ENCODE data around the gene CPA4.

DNA sequence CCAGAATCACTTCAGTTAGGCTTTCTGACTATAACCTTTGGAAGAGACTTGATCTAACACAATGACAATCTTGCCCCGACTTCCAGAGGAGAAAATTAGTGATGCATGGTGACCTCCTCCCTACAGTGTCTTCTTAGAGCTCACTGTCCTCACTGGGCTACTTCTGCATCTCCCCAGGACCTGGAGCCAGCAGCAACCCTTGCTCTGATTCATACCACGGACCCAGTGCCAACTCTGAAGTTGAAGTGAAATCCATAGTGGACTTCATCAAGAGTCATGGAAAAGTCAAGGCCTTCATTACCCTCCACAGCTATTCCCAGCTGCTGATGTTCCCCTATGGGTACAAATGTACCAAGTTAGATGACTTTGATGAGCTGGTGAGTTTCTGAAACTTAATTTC is 13.7 kb upstream of the CPA4 start:
- TF ChIP-seq, protein P1, sequence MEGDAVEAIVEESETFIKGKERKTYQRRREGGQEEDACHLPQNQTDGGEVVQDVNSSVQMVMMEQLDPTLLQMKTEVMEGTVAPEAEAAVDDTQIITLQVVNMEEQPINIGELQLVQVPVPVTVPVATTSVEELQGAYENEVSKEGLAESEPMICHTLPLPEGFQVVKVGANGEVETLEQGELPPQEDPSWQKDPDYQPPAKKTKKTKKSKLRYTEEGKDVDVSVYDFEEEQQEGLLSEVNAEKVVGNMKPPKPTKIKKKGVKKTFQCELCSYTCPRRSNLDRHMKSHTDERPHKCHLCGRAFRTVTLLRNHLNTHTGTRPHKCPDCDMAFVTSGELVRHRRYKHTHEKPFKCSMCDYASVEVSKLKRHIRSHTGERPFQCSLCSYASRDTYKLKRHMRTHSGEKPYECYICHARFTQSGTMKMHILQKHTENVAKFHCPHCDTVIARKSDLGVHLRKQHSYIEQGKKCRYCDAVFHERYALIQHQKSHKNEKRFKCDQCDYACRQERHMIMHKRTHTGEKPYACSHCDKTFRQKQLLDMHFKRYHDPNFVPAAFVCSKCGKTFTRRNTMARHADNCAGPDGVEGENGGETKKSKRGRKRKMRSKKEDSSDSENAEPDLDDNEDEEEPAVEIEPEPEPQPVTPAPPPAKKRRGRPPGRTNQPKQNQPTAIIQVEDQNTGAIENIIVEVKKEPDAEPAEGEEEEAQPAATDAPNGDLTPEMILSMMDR (IDR thresholded peaks at IDR 0.05; ENCODE audit: poor library complexity, severe bottlenecking): no peak
- TF ChIP-seq EP300 (conservative IDR thresholded peaks at IDR 0.05; ENCODE audit: poor library complexity, severe bottlenecking): no peak
- no peak for TF ChIP-seq SMC3 (conservative IDR thresholded peaks at IDR 0.05; ENCODE audit: poor library complexity)
- no peak for TF ChIP-seq RAD21 (conservative IDR thresholded peaks at IDR 0.05)
- no peak for TF ChIP-seq EZH2 (IDR thresholded peaks at IDR 0.05; ENCODE audit: borderline replicate concordance, insufficient read depth, low read length, poor library complexity, severe bottlenecking)
- no peak for TF ChIP-seq TAF1 (IDR thresholded peaks at IDR 0.05; ENCODE audit: low read depth)
